Osteoblast (primary cell): ENCODE measurements around the gene MAPK6. TPM values are rescaled to one million over a fixed set of nuclear protein-coding genes. Genes with fewer than 3 reads are reported as not detected.
"Not testable (repeated sequence)": the region's sequence is repeated elsewhere in the genome, so short reads cannot be mapped to it uniquely, and the experiment has no call there.

Source experiments
- DNase-seq: peaks from one replicate; pipeline ENCODE4 v3.0.0; 2011; ENCODE audit warnings: low spot score, mixed read lengths; ENCODE audit not compliant: insufficient read length; ENCODE audit errors: missing footprints
- H2AFZ ChIP-seq: 2 replicates; pipeline ENCODE4 v1.6.0; 2011; ENCODE audit warnings: mild to moderate bottlenecking, low read length
- H3K27ac ChIP-seq: 2 replicates; pipeline ENCODE4 v1.5.1; 2011; ENCODE audit warnings: mild to moderate bottlenecking, low read depth, low read length, moderate library complexity
- H3K27me3 ChIP-seq: 2 replicates; pipeline ENCODE4 v1.6.0; 2012; ENCODE audit warnings: mild to moderate bottlenecking, control low read depth, inconsistent platforms, low read length, moderate library complexity; ENCODE audit not compliant: insufficient read depth
- H3K36me3 ChIP-seq: 2 replicates; pipeline ENCODE4 v1.5.1; 2011; ENCODE audit warnings: mild to moderate bottlenecking, low read length, control low read depth, moderate library complexity; ENCODE audit not compliant: insufficient read depth
- H3K4me1 ChIP-seq: 2 replicates; pipeline ENCODE4 v1.5.1; 2011; ENCODE audit warnings: mild to moderate bottlenecking, low read length, control low read depth, moderate library complexity; ENCODE audit not compliant: insufficient read depth
- H3K4me2 ChIP-seq: 2 replicates; pipeline ENCODE4 v1.6.0; 2011; ENCODE audit warnings: mild to moderate bottlenecking, low read length; ENCODE audit not compliant: insufficient read depth
- H3K4me3 ChIP-seq: fragments of 200-600 bp; sonication (generic); 3 replicates; pipeline ENCODE4 v1.5.1; 2012; ENCODE audit warnings: mild to moderate bottlenecking, low read length, inconsistent platforms; ENCODE audit not compliant: insufficient read depth
- H3K79me2 ChIP-seq: 2 replicates; pipeline ENCODE4 v1.6.0; 2012; ENCODE audit warnings: mild to moderate bottlenecking, low read length, control low read depth, inconsistent platforms; ENCODE audit not compliant: insufficient read depth
- H3K9me3 ChIP-seq: 2 replicates; pipeline ENCODE4 v1.5.1; 2011; ENCODE audit warnings: low read depth, low read length, control low read depth
- H4K20me1 ChIP-seq: 2 replicates; pipeline ENCODE4 v1.6.0; 2012; ENCODE audit warnings: mild to moderate bottlenecking, low read length, control low read depth; ENCODE audit not compliant: insufficient read depth
- CTCF ChIP-seq: IDR thresholded peaks from 2 replicates; pipeline ENCODE4 v1.5.1; 2011; ENCODE audit warnings: mild to moderate bottlenecking, low read depth, low read length, moderate library complexity; ENCODE audit errors: extremely low read depth
- total RNA-seq: library from RNA; depleted of rRNA; stranded (reverse); fragments of >200 nt; gene quantifications from 2 replicates; pipeline ENCODE4 v1.2.3, GENCODE V29; 2012

MAPK6 gene
- total RNA-seq, 1 donor, result 86.9 TPM

DNA sequence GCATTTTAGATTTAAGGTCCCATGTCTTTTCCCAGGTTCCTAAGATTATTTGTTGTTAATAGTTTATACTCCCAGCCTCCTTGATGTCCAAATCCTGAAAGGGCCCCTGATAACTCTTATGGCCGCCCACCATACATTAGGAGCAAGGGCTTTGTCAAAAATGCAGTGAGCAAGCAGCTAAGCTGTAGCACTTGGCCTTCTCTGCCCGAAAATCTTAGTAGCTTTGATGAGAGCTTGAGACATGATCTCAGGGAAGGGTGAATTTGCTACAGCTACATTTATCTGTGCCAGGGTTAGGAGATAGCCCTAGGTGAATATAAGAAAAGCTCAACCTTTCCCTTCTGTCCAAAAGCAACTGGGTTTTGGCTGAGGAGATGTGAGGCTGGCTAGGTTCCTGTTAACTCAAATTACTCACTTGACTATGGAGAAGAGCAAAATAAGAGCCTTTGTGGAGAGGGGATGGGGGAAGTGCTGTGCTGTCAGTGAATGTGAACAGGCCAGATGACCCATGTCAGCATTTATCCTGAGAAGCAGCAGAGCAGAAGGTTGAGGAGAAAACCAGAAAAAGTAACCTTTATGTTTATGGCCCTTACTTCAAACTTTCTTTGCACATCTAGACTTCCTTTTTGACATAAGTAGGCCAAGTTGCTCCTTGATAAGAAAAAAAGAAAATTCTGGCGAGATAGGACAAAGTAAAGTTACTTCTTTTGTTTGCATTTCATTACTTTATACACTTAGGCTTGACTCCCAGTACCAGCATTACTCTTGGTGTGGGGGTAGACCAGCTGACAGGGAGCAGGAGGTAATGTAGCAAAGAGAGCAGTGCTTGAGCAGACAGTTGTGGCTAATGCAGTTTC lies 21.1 kb downstream of the MAPK6 start:
- Histone ChIP-seq H3K27me3 (no peaks in the 10 kb centered on the region), H3K4me1 (peaks cover 20% of the 10 kb centered on the region), H4K20me1 (peaks cover 70% of the 10 kb centered on the region), H3K9me3 (no peaks in the 10 kb centered on the region), H3K79me2 (peaks cover 100% of the 10 kb centered on the region), H3K4me2 (peak overlapping the region; percentile 23), H3K36me3 (peaks cover 2% of the 10 kb centered on the region), H3K27ac (peak overlapping the region; percentile 13), H2AFZ (no peak overlapping the region), H3K4me3 (no peak overlapping the region)
- peak; percentile 58 for DNase-seq
- TF ChIP-seq CTCF, result no peak

GRCh38 chr15:52042051-52042851 lies 23.2 kb downstream of the MAPK6 start:
- peaks cover 99% of the 10 kb centered on the region for H3K79me2 ChIP-seq
- DNase-seq, result peak; percentile 59
- H3K4me2 ChIP-seq, result no peak overlapping the region
- H3K27ac ChIP-seq, result no peak overlapping the region
- no peak overlapping the region for H2AFZ ChIP-seq
- peaks cover 20% of the 10 kb centered on the region for H3K4me1 ChIP-seq
- no peaks in the 10 kb centered on the region for H3K27me3 ChIP-seq
- no peaks in the 10 kb centered on the region for H3K9me3 ChIP-seq
- H4K20me1 ChIP-seq, result peaks cover 59% of the 10 kb centered on the region
- H3K4me3 ChIP-seq, result no peak overlapping the region
- no peak for TF ChIP-seq CTCF
- peaks cover 8% of the 10 kb centered on the region for H3K36me3 ChIP-seq

GRCh38 chr15:52045795-52046298 lies 26.8 kb downstream of the MAPK6 start:
- H3K36me3 ChIP-seq, result peaks cover 17% of the 10 kb centered on the region
- peaks cover 94% of the 10 kb centered on the region for H3K79me2 ChIP-seq
- not testable (repeated sequence) for H3K27ac ChIP-seq, H3K4me3 ChIP-seq, H3K27me3 ChIP-seq, H2AFZ ChIP-seq, H3K9me3 ChIP-seq, H3K4me1 ChIP-seq, H3K4me2 ChIP-seq, DNase-seq
- H4K20me1 ChIP-seq, result peaks cover 29% of the 10 kb centered on the region

DNA sequence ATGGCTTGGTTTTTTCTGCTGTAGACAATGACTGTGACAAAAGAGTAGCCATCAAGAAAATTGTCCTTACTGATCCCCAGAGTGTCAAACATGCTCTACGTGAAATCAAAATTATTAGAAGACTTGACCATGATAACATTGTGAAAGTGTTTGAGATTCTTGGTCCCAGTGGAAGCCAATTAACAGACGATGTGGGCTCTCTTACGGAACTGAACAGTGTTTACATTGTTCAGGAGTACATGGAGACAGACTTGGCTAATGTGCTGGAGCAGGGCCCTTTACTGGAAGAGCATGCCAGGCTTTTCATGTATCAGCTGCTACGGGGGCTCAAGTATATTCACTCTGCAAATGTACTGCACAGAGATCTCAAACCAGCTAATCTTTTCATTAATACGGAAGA lies 27.5 kb downstream of the MAPK6 start:
- not testable (repeated sequence) for H3K9me3 ChIP-seq, H2AFZ ChIP-seq, H3K27me3 ChIP-seq, H3K4me3 ChIP-seq, H3K4me1 ChIP-seq, H3K4me2 ChIP-seq, H3K27ac ChIP-seq, DNase-seq
- H3K79me2 ChIP-seq, result peaks cover 91% of the 10 kb centered on the region
- peaks cover 22% of the 10 kb centered on the region for H4K20me1 ChIP-seq
- peaks cover 19% of the 10 kb centered on the region for H3K36me3 ChIP-seq
